Measurements from ENCODE around the gene COL4A1. TPM values are rescaled to one million over a fixed set of nuclear protein-coding genes. Genes with fewer than 3 reads are reported as not detected.

Gene COL4A1
- total and polyA plus RNA-seq, 2 of the 13 experiments (the other 11 are each of a cell fraction or from before 2014, with no cell fraction given), result not detected

GRCh38 chr13:110251193-110251819 lies 55.7 kb downstream of the COL4A1 start:
- CTCF ChIA-PET (ENCODE audit: low intra/inter-chr PET ratio, low total read pairs), result no interaction called here
- BruUV-seq (replicated peaks), result no TSS peak
- TF ChIP-seq ZNF883 (CRISPR knock-in tag; IDR thresholded peaks at IDR 0.05; ENCODE audit: not compliant biosample characterization) (no peak), SMARCE1 (IDR thresholded peaks at IDR 0.05; ENCODE audit: borderline replicate concordance) (no peak), ZNF572 (CRISPR knock-in tag; IDR thresholded peaks at IDR 0.05) (no peak), CCDC6 (CRISPR knock-in tag; IDR thresholded peaks at IDR 0.05) (no peak), CHD2 (IDR thresholded peaks at IDR 0.05; ENCODE audit: low read depth, low read length) (no peak), ZNF30 (CRISPR knock-in tag; IDR thresholded peaks at IDR 0.05) (no peak), RCOR2 (CRISPR knock-in tag; IDR thresholded peaks at IDR 0.05) (no peak), CCAR2 (optimal IDR thresholded peaks at IDR 0.05; ENCODE audit: low read depth, low read length) (no peak), RAD51 (IDR thresholded peaks at IDR 0.05; ENCODE audit: borderline replicate concordance) (no peak), IRF9 (CRISPR knock-in tag; IDR thresholded peaks at IDR 0.05; ENCODE audit: borderline replicate concordance) (no peak), GFI1 (CRISPR knock-in tag; IDR thresholded peaks at IDR 0.05; ENCODE audit: borderline replicate concordance) (no peak), CEBPB (IDR thresholded peaks at IDR 0.05; ENCODE audit: borderline replicate concordance, low read depth, low read length) (no peak), KLF9 (CRISPR knock-in tag; IDR thresholded peaks at IDR 0.05; ENCODE audit: low read depth) (no peak), ZNF180 (CRISPR knock-in tag; IDR thresholded peaks at IDR 0.05; ENCODE audit: borderline replicate concordance, low read depth) (no peak), ZNF318 (CRISPR knock-in tag; IDR thresholded peaks at IDR 0.05) (no peak), ATF7 (IDR thresholded peaks at IDR 0.05) (no peak), ATF7 (CRISPR knock-in tag; IDR thresholded peaks at IDR 0.05) (no peak), MEF2D (CRISPR knock-in tag; IDR thresholded peaks at IDR 0.05) (no peak)

More at GRCh38 chr13:110251193-110251819, 55.7 kb downstream of the COL4A1 start:
- H3K36me3 ChIP-seq (replicated peaks in 1 of 2; ENCODE audit: control insufficient read depth in 1 of 2, insufficient read depth in 2 of 2, low read length in 2 of 2), result no peaks in the 10 kb centered on the region
- intact Hi-C loops (cut with micrococcal nuclease; ENCODE audit: unreplicated experiment), result no loop called here
- H3K4me1 ChIP-seq (ENCODE audit: insufficient read depth, low read length), result no peaks in the 10 kb centered on the region
- H3K4me2 ChIP-seq (ENCODE audit: low read depth, low read length), result no peak overlapping the region
- peaks cover 3 to 11% of the 10 kb centered on the region in 2 experiments; a peak in 3 of 5 replicates for H3K27me3 ChIP-seq (ENCODE audit: control insufficient read depth in 1 of 2, insufficient read depth in 2 of 2, low read length in 2 of 2)
- FAIRE-seq (no peak), DNase-seq (ENCODE audit: low spot score) (no peak), ATAC-seq (no peak)
- H3K27ac ChIP-seq (ENCODE audit: extremely low read length, insufficient read depth, low read length), result no peak overlapping the region
- no peak overlapping the region for H3K9ac ChIP-seq (ENCODE audit: insufficient read depth, low read depth, low read length)
- no peaks in the 10 kb centered on the region for H4K20me1 ChIP-seq (ENCODE audit: insufficient read depth, low read length)
- in situ Hi-C loops (cut with HindIII; ENCODE audit: extremely low pct_ligation_motif_present, low pct_unique_long_range_greater_than_20kb), result no loop called here
- WGBS (ENCODE audit: low lambda C conversion rate), result 29% methylated on average over 12 of the region's 12 CpGs
- no peaks in the 10 kb centered on the region for H3K79me2 ChIP-seq (ENCODE audit: insufficient read depth, low read length)
- no peaks in the 10 kb centered on the region for H3K9me3 ChIP-seq (ENCODE audit: low read length)
- H2AFZ ChIP-seq (ENCODE audit: low read length), result no peak overlapping the region
- POLR2A ChIA-PET, result no interaction called here
- no peak overlapping the region for H3K4me3 ChIP-seq (replicated peaks in 1 of 3; ENCODE audit: insufficient read depth in 1 of 3, low read depth in 2 of 3, low read length in 3 of 3)
